T-helper 17 cell (primary cell): Measurements from ENCODE around the gene ANKRD33B. TPM values are rescaled to one million over a fixed set of nuclear protein-coding genes. Genes with fewer than 3 reads are reported as not detected.
A peak's percentile ranks its signal among the peaks of the same experiment; 100 is the strongest.
"Not testable (repeated sequence)": the region's sequence is repeated elsewhere in the genome, so short reads cannot be mapped to it uniquely, and the experiment has no call there.

Experiments used
- ATAC-seq: fragments of 150-1000 bp; cut with Tn5 transposase; 2 replicates; pipeline ENCODE4 v1.10.0; 2021; ENCODE audit warnings: mild to moderate bottlenecking, moderate library complexity
- DNase-seq, 3 donors: peaks; one replicate each; pipeline versions ENCODE4 v3.0.0 to v3.0.0-alpha.2; 2020 to 2021
- H3K9me3 ChIP-seq: one replicate; pipeline ENCODE4 v1.7.0; 2013; ENCODE audit warnings: low read length, mild to moderate bottlenecking; ENCODE audit not compliant: control insufficient read depth, poor library complexity, severe bottlenecking
- H3K27ac Mint-ChIP-seq: one replicate; pipeline ENCODE4 v1.8.0; 2022; ENCODE audit warnings: mild to moderate bottlenecking, moderate library complexity, mixed read lengths
- H3K27me3 Mint-ChIP-seq: one replicate; pipeline ENCODE4 v1.8.0; 2022; ENCODE audit warnings: mixed read lengths
- H3K36me3 Mint-ChIP-seq: one replicate; pipeline ENCODE4 v1.8.0; 2022; ENCODE audit warnings: low read depth, mixed read lengths
- H3K4me1 Mint-ChIP-seq: one replicate; pipeline ENCODE4 v1.8.0; 2022; ENCODE audit warnings: mild to moderate bottlenecking, mixed read lengths
- H3K4me3 Mint-ChIP-seq: one replicate; pipeline ENCODE4 v1.8.0; 2022; ENCODE audit warnings: mild to moderate bottlenecking, moderate library complexity, mixed read lengths
- total RNA-seq, 4 donors: library from RNA in 2 of 4; stranded (reverse) in 2 of 4; gene quantifications; one replicate each; pipeline ENCODE4 v1.2.3 and lab custom pipeline; 2022 to 2026

The ANKRD33B gene
- total RNA-seq, 2 donors from 2014 or later: 5.3 to 13.9 TPM

DNA sequence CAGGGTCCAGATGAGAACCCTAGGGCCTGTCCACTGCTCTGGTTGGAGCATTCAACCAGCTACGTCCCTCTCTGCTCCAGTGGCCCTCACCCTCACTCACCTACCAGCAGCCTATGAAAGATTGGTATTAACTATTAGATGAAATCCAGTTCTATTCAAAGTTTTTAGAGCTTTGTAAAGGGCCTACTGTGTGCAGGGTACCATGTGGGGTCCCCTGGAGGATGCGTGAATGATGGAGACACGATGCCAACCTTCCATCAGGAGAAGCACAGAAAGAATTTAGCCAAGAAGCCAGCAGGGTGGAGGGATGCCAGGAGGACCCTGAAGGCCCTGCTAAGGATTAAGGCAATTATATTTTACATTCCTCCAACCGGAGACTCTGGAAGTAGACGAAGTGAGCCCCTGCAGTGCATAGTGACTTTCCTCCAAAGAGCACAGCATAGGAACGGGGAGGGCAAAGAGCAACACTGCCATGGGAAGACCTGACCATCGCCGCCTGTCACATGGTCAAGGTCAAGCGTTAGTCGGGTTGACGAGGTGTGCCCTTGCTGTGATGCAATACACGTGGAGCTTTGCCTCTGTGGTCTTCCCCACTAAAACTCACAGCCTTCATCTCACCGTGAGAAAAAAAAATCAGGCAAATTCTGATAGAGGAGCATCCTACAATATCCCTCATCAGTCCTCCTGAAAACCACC, 22.8 kb upstream of the ANKRD33B start:
- DNase-seq (no peak), ATAC-seq (no peak)
- Mint-ChIP-seq H3K27ac (no peak overlapping the region), H3K27me3 (peaks cover 55% of the 10 kb centered on the region), H3K4me3 (no peak overlapping the region), H3K36me3 (peaks cover 4% of the 10 kb centered on the region), H3K4me1 (peaks cover 8% of the 10 kb centered on the region)
- H3K9me3 ChIP-seq: no peaks in the 10 kb centered on the region

DNA sequence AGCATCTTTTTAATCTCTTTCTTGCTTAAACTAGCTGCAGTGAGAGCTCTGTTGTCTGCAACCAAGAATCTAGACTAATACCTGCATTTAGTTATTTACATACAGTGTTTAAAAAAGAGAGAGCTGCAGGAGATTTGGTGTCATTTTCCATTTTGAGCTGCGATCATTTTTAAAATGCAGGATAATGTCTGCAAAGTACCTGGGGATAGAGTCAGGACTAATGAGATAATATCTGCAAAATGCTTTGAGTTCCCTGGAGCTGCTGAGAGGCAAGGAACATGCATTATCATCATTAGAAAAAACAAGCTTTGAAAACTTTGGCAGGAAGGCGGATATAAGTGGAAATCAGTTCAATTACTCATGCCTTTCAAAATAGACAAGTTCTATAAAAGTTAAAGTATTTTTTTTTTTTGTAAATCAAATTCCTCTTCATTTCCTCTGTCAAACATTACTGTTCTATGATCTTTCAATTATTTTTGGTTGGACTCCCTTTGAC, 21.8 kb upstream of the ANKRD33B start:
- H3K27me3 Mint-ChIP-seq: peaks cover 57% of the 10 kb centered on the region
- no peaks in the 10 kb centered on the region for H3K9me3 ChIP-seq
- peaks cover 4% of the 10 kb centered on the region for H3K36me3 Mint-ChIP-seq
- no peak overlapping the region for H3K27ac Mint-ChIP-seq
- H3K4me1 Mint-ChIP-seq: peaks cover 7% of the 10 kb centered on the region
- no peak overlapping the region for H3K4me3 Mint-ChIP-seq
- DNase-seq: no peak
- no peak for ATAC-seq

DNA sequence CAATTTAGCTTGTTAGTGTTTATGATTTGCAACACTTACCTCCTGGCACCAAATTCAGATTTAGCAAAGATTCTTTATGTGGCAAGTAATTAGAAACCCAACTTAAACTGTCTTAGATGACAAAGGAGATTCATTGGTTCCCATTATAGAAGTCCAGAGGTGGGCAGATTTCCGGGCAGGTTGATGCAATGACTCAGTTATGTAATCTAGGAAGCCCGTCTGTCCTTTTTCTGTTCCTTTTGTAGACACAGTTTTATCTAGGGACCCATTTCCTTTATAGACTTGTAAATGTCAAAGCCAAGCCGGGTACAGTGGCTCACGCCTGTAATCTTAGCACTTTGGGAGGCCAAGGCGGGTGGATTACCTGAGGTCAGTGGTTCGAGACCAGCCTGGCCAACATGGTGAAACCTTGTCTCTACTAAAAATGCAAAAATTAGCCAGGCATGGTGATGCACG, 20.3 kb upstream of the ANKRD33B start:
- ATAC-seq (no peak), DNase-seq (no peak)
- peaks cover 2% of the 10 kb centered on the region for H3K36me3 Mint-ChIP-seq
- H3K27ac Mint-ChIP-seq: no peak overlapping the region
- peaks cover 42% of the 10 kb centered on the region for H3K27me3 Mint-ChIP-seq
- H3K9me3 ChIP-seq: no peaks in the 10 kb centered on the region
- no peak overlapping the region for H3K4me3 Mint-ChIP-seq
- H3K4me1 Mint-ChIP-seq: no peaks in the 10 kb centered on the region

DNA sequence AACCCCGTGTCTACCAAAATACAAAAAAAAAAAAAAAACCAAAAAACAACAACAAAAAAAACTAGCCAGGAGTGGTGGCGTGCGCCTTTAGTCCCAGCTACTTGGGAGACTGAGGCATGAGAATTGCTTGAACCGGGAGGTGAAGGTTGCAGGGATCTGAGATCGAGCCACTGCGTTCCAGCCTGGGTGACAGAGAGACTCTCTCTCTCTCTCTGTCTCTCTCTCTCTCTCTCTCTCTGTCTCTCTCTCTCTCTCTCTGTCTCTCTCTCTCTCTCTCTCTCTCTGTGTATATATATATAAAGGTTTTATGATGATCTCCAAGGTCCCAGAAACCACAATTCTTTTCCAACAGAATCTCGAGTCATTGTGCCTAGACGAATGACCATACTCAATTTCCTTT, 18.8 kb upstream of the ANKRD33B start:
- H3K36me3 Mint-ChIP-seq: peaks cover 2% of the 10 kb centered on the region

DNA sequence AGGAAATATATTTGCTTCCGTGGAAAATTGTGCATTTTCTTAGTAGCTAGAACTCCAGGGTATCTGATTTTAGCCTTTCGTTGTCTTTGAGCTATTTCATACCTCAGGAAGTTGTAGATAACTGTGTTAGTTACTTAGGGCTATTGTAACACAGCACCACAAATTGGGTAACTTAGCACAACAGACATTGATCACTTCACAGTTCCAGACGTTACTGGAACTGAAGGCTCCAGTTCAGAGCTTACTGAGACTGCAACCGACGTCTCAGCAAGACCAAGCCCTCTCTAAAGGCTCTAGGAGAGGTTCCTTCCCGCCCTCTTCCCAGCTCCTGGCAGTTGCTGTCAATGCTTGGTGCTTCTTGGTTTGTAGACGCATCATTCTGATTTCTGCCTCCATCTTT, 17.7 kb upstream of the ANKRD33B start:
- no peaks in the 10 kb centered on the region for H3K9me3 ChIP-seq
- H3K27me3 Mint-ChIP-seq: peaks cover 23% of the 10 kb centered on the region
- H3K4me3 Mint-ChIP-seq: no peak overlapping the region
- peaks cover 2% of the 10 kb centered on the region for H3K36me3 Mint-ChIP-seq
- H3K27ac Mint-ChIP-seq: no peak overlapping the region
- DNase-seq (no peak), ATAC-seq (no peak)
- no peaks in the 10 kb centered on the region for H3K4me1 Mint-ChIP-seq

More for the DNA sequence above, 18.8 kb upstream of the ANKRD33B start:
- Mint-ChIP-seq H3K27me3 (peaks cover 29% of the 10 kb centered on the region), H3K27ac (no peak overlapping the region), H3K4me3 (no peak overlapping the region), H3K4me1 (no peaks in the 10 kb centered on the region)
- DNase-seq (no peak), ATAC-seq (no peak)
- H3K9me3 ChIP-seq: no peaks in the 10 kb centered on the region

DNA sequence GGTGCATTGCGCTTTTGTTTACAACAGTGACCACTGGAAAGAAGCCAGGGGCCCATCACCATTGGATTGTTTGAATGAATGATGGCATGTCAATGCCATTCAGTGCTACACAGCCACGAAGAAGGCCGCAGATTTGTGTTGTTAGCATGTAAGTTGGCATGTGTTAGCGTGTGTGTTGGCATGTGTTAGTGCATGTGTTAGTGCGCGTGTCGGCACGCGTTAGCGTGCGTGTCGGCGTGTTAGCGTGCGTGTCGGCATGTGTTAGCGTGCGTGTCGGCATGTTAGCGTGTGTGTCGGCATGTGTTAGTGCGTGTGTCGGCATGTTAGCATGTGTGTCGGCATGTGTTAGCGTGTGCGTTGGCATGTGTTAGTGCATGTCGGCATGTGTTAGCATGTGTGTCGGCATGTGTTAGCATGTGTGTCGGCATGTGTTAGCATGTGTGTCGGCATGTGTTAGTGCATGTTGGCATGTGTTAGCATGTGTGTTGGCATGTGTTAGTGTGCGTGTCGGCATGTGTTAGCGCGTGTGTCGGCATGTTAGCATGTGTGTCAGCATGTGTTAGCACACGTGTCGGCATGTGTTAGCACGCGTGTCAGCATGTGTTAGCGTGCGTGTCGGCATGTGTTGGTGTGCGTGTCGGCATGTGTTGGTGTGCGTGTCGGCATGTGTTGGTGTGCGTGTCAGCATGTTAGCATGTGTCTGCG, 15.3 kb upstream of the ANKRD33B start:
- H3K36me3 Mint-ChIP-seq: peaks cover 2% of the 10 kb centered on the region
- H3K27ac Mint-ChIP-seq: no peak overlapping the region
- H3K27me3 Mint-ChIP-seq: peaks cover 14% of the 10 kb centered on the region
- ATAC-seq (no peak), DNase-seq (no peak)
- H3K4me1 Mint-ChIP-seq: peaks cover 8% of the 10 kb centered on the region
- no peaks in the 10 kb centered on the region for H3K9me3 ChIP-seq
- no peak overlapping the region for H3K4me3 Mint-ChIP-seq

DNA sequence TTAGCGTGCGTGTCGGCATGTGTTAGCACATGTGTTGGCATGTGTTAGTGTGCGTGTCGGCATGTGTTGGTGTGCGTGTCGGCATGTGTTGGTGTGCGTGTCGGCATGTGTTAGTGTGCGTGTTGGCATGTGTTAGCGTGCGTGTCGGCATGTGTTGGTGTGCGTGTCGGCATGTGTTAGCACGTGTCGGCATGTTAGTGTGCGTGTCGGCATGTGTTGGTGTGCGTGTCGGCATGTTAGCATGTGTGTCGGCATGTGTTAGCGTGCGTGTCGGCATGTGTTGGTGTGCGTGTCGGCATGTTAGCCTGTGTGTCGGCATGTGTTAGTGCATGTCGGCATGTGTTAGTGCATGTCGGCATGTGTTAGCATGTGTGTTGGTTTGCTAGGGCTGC, 14.8 kb upstream of the ANKRD33B start:
- ATAC-seq, DNase-seq, H3K9me3 ChIP-seq, H3K4me3 Mint-ChIP-seq, H3K36me3 Mint-ChIP-seq, H3K27ac Mint-ChIP-seq: not testable (repeated sequence)
- Mint-ChIP-seq H3K27me3 (peaks cover 14% of the 10 kb centered on the region), H3K4me1 (peaks cover 12% of the 10 kb centered on the region)

DNA sequence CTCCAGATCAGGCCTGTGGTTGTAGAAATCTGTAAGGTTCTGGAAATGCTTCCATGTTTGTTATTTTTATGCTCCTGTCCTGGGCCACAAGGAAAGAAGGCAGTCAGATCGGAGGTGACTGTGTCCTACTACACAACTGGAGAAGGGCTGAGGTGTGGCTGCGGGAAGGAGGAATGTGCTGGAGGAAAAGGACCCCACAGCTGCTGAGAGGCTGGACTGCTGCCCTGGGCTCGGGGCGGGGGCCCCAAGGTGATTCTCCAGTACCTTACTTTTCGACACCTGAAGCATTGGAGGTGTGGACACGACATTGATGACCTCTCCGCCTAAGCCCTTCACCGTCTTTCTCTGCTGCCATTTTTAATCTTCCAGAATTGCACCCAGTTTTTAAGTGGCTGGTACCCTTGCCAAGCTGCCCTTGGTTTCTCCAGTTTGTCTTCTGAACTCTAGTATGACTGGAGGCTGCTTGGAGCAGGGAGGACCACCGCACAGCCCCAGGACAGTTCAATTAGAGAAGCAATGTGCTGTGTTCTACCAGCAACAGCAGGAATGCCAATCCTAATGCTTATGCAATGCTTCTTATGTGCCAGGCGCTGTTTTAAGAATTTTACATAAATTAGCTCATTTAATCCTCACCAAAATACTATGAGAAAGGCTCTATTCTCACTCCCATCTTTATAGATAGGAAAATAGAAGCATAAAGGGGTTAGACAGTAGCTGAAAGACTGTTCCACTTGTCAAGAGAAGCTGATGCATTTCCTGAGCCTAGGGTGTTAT, 13.5 kb upstream of the ANKRD33B start:
- DNase-seq (no peak), ATAC-seq (no peak)
- H3K9me3 ChIP-seq: no peaks in the 10 kb centered on the region
- H3K36me3 Mint-ChIP-seq: peaks cover 2% of the 10 kb centered on the region
- peaks cover 23% of the 10 kb centered on the region for H3K27me3 Mint-ChIP-seq
- peaks cover 16% of the 10 kb centered on the region for H3K4me1 Mint-ChIP-seq
- no peak overlapping the region for H3K4me3 Mint-ChIP-seq
- H3K27ac Mint-ChIP-seq: no peak overlapping the region

DNA sequence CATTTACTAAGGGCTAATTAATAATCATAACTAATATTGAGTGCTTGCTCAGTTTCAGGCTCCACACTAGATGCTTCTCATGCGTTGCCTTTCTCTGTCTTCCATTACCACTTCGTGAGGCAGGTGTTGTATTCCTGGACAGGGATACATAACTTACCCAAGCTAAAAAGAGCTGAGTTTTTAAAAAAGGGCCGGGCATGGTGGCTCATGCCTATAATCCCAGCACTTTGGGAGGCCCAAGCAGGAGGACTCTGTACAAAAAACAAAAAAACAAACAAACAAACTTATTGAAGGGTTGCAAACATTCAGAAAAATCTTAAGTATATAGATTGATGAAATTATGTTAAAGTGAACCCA, 12.1 kb upstream of the ANKRD33B start:
- Mint-ChIP-seq H3K36me3 (peaks cover 2% of the 10 kb centered on the region), H3K27ac (no peak overlapping the region), H3K4me1 (peaks cover 16% of the 10 kb centered on the region), H3K27me3 (peaks cover 24% of the 10 kb centered on the region), H3K4me3 (no peak overlapping the region)
- ATAC-seq (no peak), DNase-seq (no peak)
- no peaks in the 10 kb centered on the region for H3K9me3 ChIP-seq

DNA sequence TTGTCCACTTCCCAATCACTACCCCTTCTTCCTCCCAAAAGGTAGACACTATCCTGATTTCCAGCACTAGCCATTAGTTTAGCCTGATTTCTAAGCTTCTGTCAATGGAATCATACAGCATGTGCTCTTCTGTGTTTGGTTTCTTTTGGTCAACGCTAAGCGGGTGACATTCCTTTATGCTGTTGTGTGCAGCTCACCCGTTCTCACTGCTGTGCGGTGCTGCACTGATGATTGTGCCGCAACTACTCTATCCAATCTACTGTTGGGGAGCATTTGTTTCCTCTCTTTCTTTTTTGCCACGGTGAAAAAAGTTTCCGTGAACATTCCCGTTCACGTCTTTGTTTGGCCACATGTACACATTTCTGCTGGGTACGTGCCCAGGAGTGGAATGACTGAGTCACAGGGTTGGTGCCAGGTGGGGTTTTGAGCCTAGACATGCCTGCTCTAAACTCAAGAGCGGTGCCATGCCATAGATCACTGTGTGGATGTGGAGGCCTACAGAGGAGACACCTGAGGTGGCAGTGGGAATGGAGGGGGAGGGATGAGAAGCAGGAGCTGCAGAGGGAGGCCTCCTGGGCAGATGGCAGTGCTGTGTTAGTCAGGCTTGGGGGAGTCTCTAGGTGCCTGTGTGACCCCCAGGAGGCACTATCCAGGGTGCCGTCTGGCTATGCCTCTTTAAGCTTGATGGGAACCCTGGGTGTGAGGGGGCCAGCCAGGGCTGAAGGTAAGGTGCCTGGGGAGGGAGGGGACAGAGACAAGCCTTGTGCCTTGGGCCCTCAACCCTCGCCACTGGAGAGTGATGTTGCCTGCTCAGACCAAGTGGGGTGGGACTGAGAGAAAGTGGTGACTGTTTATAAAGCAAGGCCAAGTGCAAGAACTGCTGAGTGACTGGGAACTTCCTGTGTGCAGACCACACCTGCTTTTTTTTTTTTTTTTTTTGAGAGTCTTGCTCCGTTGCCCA, 11.4 kb upstream of the ANKRD33B start:
- DNase-seq: no peak
- ATAC-seq: peak; percentile 42
- H3K27ac Mint-ChIP-seq: no peak overlapping the region
- peaks cover 16% of the 10 kb centered on the region for H3K4me1 Mint-ChIP-seq
- no peaks in the 10 kb centered on the region for H3K9me3 ChIP-seq
- no peak overlapping the region for H3K4me3 Mint-ChIP-seq
- H3K27me3 Mint-ChIP-seq: peaks cover 23% of the 10 kb centered on the region
- H3K36me3 Mint-ChIP-seq: peaks cover 2% of the 10 kb centered on the region

DNA sequence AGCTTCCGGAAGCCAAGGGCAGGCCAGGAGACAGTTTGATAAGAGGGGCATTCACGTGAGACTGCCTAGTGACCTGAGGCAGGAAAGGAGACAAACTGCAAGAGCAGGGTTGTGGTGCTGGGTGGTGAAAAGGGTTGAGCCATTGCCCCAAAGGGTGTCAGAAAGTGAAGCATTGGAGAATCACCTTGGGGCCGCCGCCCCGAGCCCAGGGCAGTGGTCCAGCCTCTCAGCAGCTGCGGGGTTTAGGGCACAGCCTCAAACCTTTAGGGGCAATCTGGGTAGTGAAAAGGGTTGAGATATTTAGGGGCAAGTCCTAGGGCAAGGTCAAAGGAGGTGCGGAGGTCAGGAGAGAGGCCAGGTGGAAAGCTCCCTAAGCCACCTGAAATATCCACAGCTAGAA, 10.4 kb upstream of the ANKRD33B start:
- DNase-seq (no peak), ATAC-seq (no peak)
- peaks cover 27% of the 10 kb centered on the region for H3K27me3 Mint-ChIP-seq
- no peak overlapping the region for H3K27ac Mint-ChIP-seq
- H3K4me1 Mint-ChIP-seq: peaks cover 16% of the 10 kb centered on the region
- no peak overlapping the region for H3K4me3 Mint-ChIP-seq
- H3K9me3 ChIP-seq: no peaks in the 10 kb centered on the region
- H3K36me3 Mint-ChIP-seq: peaks cover 2% of the 10 kb centered on the region

DNA sequence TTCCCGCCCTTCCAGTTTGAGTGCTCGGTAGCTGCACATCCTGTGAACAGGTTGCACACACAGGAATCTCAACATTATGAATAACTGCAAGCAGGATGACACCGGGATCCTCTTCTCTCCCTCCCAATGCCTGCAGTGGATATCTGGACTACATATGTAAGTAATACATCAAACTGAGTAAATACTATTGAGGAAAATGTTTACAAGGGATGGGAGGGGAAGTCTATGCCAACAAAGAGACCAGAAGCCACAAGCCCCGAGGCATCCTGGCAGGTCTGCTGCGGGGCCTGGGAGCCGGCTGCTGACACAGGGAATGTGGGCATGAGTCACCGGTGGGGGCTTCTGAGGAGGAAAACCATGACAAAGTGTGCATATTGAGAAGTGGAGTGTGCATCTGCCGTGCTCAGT, 8.6 kb upstream of the ANKRD33B start:
- Mint-ChIP-seq H3K4me3 (no peak overlapping the region), H3K4me1 (peaks cover 19% of the 10 kb centered on the region), H3K27ac (no peak overlapping the region), H3K27me3 (peaks cover 33% of the 10 kb centered on the region), H3K36me3 (peaks cover 2% of the 10 kb centered on the region)
- no peaks in the 10 kb centered on the region for H3K9me3 ChIP-seq
- DNase-seq (no peak), ATAC-seq (no peak)
